22Rv1 (cell line): Measurements from ENCODE around the gene GRIA1.

Source experiments
- CTCF ChIP-seq: fragments of 450-650 bp; IDR thresholded peaks from 2 replicates; pipeline ENCODE4 v1.5.1; 2017; ENCODE audit warnings: mild to moderate bottlenecking
- ZFX ChIP-seq: fragments of 450-650 bp; IDR thresholded peaks from 2 replicates; pipeline ENCODE4 v1.6.1; 2017; ENCODE audit warnings: antibody characterized with exemption, borderline replicate concordance

- TF ChIP-seq CTCF (no peak), ZFX (no peak)
These were observed 24.8 kb downstream of the GRIA1 start for GRCh38 chr5:153515301-153515700.
